ENCODE results near the gene SLC13A4. TPM values are rescaled to one million over a fixed set of nuclear protein-coding genes. Genes with fewer than 3 reads are reported as not detected.
"Not testable (repeated sequence)": the region's sequence is repeated elsewhere in the genome, so short reads cannot be mapped to it uniquely, and the experiment has no call there.

Gene SLC13A4
- total and polyA plus RNA-seq, 5 experiments from 2014 or later = 0.13 to 0.25 TPM; not detected in 3

GRCh38 chr7:135672560-135673359 is 55.2 kb downstream of the SLC13A4 start:
- Mint-ChIP-seq H3K27ac (peak overlapping the region in 3 of 10 donors; percentile 15 to 69 (median 56)), H3K4me1 (peaks cover 19 to 40% (median 35%) of the 10 kb centered on the region in 4 donors), H3K27me3 (no peaks in the 10 kb centered on the region), H3K9me3 (no peaks in the 10 kb centered on the region), H3K4me3 (no peak overlapping the region), H3K36me3 (peaks cover 4 to 64% (median 28%) of the 10 kb centered on the region in 3 donors)
- POLR2A ChIA-PET = no interaction called here
- peak in 2 of 10 donors; percentile 9 to 10 for DNase-seq
- ATAC-seq = peak; percentile 49 to 65

GRCh38 chr7:135670179-135670578 is 57.8 kb downstream of the SLC13A4 start:
- Mint-ChIP-seq H3K27ac (peak overlapping the region in 2 of 10 donors; percentile 12 to 26), H3K9me3 (no peaks in the 10 kb centered on the region), H3K4me3 (no peak overlapping the region), H3K4me1 (peaks cover 26 to 58% (median 50%) of the 10 kb centered on the region in 4 donors), H3K36me3 (peaks cover 0 to 50% (median 17%) of the 10 kb centered on the region in 3 donors), H3K27me3 (no peaks in the 10 kb centered on the region)
- POLR2A ChIA-PET = interaction anchor here (1.9 kb wide), 1 partner anchor 7 kb away, joined by 7 read pairs; the partner anchor contains the start of gene STMP1
- DNase-seq (no peak), ATAC-seq (no peak)

- Mint-ChIP-seq H3K27me3 (no peaks in the 10 kb centered on the region), H3K36me3 (peaks cover 0 to 48% (median 16%) of the 10 kb centered on the region in 3 donors), H3K4me3 (no peak overlapping the region), H3K4me1 (peaks cover 30 to 62% (median 54%) of the 10 kb centered on the region in 4 donors), H3K9me3 (no peaks in the 10 kb centered on the region), H3K27ac (no peak overlapping the region)
- no peak for DNase-seq
- POLR2A ChIA-PET = no interaction called here
- no peak for ATAC-seq
These were observed 58.2 kb downstream of the SLC13A4 start for GRCh38 chr7:135669774-135670173.

GRCh38 chr7:135668852-135669395 is 59.1 kb downstream of the SLC13A4 start:
- peaks cover 30 to 71% (median 61%) of the 10 kb centered on the region in 4 donors for H3K4me1 Mint-ChIP-seq
- not testable (repeated sequence) for DNase-seq

GRCh38 chr7:135667626-135668025 is 60.4 kb downstream of the SLC13A4 start:
- ATAC-seq, H3K9me3 Mint-ChIP-seq, H3K27ac Mint-ChIP-seq, H3K27me3 Mint-ChIP-seq, DNase-seq, H3K4me3 Mint-ChIP-seq: not testable (repeated sequence)
- POLR2A ChIA-PET = interaction anchor here (0.6 kb wide), 1 partner anchor 97 kb away, joined by 3 read pairs; no protein-coding TSS in a partner anchor
- Mint-ChIP-seq H3K36me3 (peaks cover 2 to 27% (median 9%) of the 10 kb centered on the region in 3 donors), H3K4me1 (peaks cover 29 to 72% (median 64%) of the 10 kb centered on the region in 4 donors)

More at GRCh38 chr7:135668852-135669395, 59.1 kb downstream of the SLC13A4 start:
- peak overlapping the region in 1 of 10 donors; percentile 11 for H3K27ac Mint-ChIP-seq
- POLR2A ChIA-PET, H3K9me3 Mint-ChIP-seq, H3K4me3 Mint-ChIP-seq, H3K27me3 Mint-ChIP-seq, ATAC-seq: not testable (repeated sequence)
- peaks cover 0 to 40% (median 11%) of the 10 kb centered on the region in 3 donors for H3K36me3 Mint-ChIP-seq

- Mint-ChIP-seq H3K9me3 (no peaks in the 10 kb centered on the region), H3K27me3 (no peaks in the 10 kb centered on the region), H3K36me3 (peaks cover 5 to 27% (median 9%) of the 10 kb centered on the region in 3 donors), H3K4me3 (peak overlapping the region in 1 of 10 donors; percentile 12), H3K27ac (no peak overlapping the region), H3K4me1 (peaks cover 33 to 74% (median 66%) of the 10 kb centered on the region in 4 donors)
- ATAC-seq (no peak), DNase-seq (no peak)
- POLR2A ChIA-PET = interaction anchor here (0.6 kb wide), 1 partner anchor 97 kb away, joined by 3 read pairs; no protein-coding TSS in a partner anchor
These were observed 61.1 kb downstream of the SLC13A4 start for GRCh38 chr7:135666846-135667245.

- H3K36me3 Mint-ChIP-seq = peaks cover 5 to 27% (median 9%) of the 10 kb centered on the region in 3 donors
- peaks cover 33 to 73% (median 69%) of the 10 kb centered on the region in 4 donors for H3K4me1 Mint-ChIP-seq
- H3K27me3 Mint-ChIP-seq = no peaks in the 10 kb centered on the region
- POLR2A ChIA-PET = interaction anchor here (0.7 kb wide), 2 partner anchors 8 to 267 kb away, joined by 3 read pairs; no protein-coding TSS in a partner anchor
- peak overlapping the region in 3 of 10 donors; percentile 38 to 64 (median 52) for H3K27ac Mint-ChIP-seq
- H3K9me3 Mint-ChIP-seq = peaks cover 0 to 3% (median 0%) of the 10 kb centered on the region in 9 donors
- H3K4me3 Mint-ChIP-seq = peak overlapping the region in 2 of 10 donors; percentile 11 to 24
- DNase-seq = no peak
- no peak for ATAC-seq
These were observed 61.8 kb downstream of the SLC13A4 start for GRCh38 chr7:135666156-135666555.

- H3K4me3 Mint-ChIP-seq = peak overlapping the region in 3 of 10 donors; percentile 53 to 98 (median 91)
- peaks cover 33 to 68% (median 62%) of the 10 kb centered on the region in 4 donors for H3K4me1 Mint-ChIP-seq
- ATAC-seq (no peak), DNase-seq (no peak)
- H3K27me3 Mint-ChIP-seq = no peaks in the 10 kb centered on the region
- peaks cover 5 to 27% (median 9%) of the 10 kb centered on the region in 3 donors for H3K36me3 Mint-ChIP-seq
- H3K9me3 Mint-ChIP-seq = peaks cover 0 to 3% (median 0%) of the 10 kb centered on the region in 9 donors
- POLR2A ChIA-PET = interaction anchor here (0.7 kb wide), 1 partner anchor 156 kb away, joined by 3 read pairs; no protein-coding TSS in a partner anchor
- peak overlapping the region in 3 of 10 donors; percentile 3 to 48 (median 19) for H3K27ac Mint-ChIP-seq
These were observed 62.9 kb downstream of the SLC13A4 start for GRCh38 chr7:135665042-135665441.

- peak overlapping the region in 7 of 10 donors; percentile 47 to 90 (median 59) for H3K27ac Mint-ChIP-seq
- peaks cover 5 to 21% (median 5%) of the 10 kb centered on the region in 3 donors for H3K36me3 Mint-ChIP-seq
- H3K27me3 Mint-ChIP-seq = no peaks in the 10 kb centered on the region
- peak overlapping the region; percentile 69 to 98 (median 88) for H3K4me3 Mint-ChIP-seq
- peaks cover 0 to 3% (median 0%) of the 10 kb centered on the region in 9 donors for H3K9me3 Mint-ChIP-seq
- peaks cover 29 to 60% (median 54%) of the 10 kb centered on the region in 4 donors for H3K4me1 Mint-ChIP-seq
- POLR2A ChIA-PET = no interaction called here
- DNase-seq (no peak), ATAC-seq (no peak)
These were observed 63.9 kb downstream of the SLC13A4 start for GRCh38 chr7:135664046-135664589.

GRCh38 chr7:135662373-135663114 is 65.4 kb downstream of the SLC13A4 start, which contains the start of gene STMP1:
Gene STMP1, plus strand, starts transcription at chr7:135662514.
- DNase-seq (peak; percentile 89 to 98 (median 94)), ATAC-seq (peak; percentile 94 to 96)
- H3K27ac Mint-ChIP-seq = peak within 1 kb of the TSS; percentile 84 to 97 (median 92)
- H3K4me3 Mint-ChIP-seq = peak within 1 kb of the TSS; percentile 85 to 98 (median 94)
- POLR2A ChIA-PET = interaction anchor here (0.7 to 1.4 kb wide), 5 partner anchors 9 to 388 kb away, joined by 3 to 7 read pairs (median 5); partner anchors contain the start of gene MTPN
- H3K9me3 Mint-ChIP-seq = peaks cover 0 to 3% (median 0%) of the 10 kb centered on the region in 9 donors
- H3K36me3 Mint-ChIP-seq = peaks cover 0 to 9% (median 5%) of the 10 kb centered on the region in 3 donors
- no peaks in the 10 kb centered on the region for H3K27me3 Mint-ChIP-seq
- peaks cover 21 to 47% (median 44%) of the 10 kb centered on the region in 4 donors for H3K4me1 Mint-ChIP-seq

GRCh38 chr7:135662123-135662372 is 65.9 kb downstream of the SLC13A4 start:
- H3K27ac Mint-ChIP-seq = peak overlapping the region; percentile 84 to 97 (median 90)
- ATAC-seq (no peak), DNase-seq (no peak)
- peaks cover 0 to 9% (median 5%) of the 10 kb centered on the region in 3 donors for H3K36me3 Mint-ChIP-seq
- H3K27me3 Mint-ChIP-seq = no peaks in the 10 kb centered on the region
- POLR2A ChIA-PET = interaction anchor here (0.7 to 1.4 kb wide), 4 partner anchors 9 to 389 kb away, joined by 3 to 7 read pairs (median 6); partner anchors contain the start of gene MTPN
- H3K9me3 Mint-ChIP-seq = peaks cover 0 to 3% (median 0%) of the 10 kb centered on the region in 9 donors
- H3K4me3 Mint-ChIP-seq = peak overlapping the region; percentile 85 to 98 (median 94)
- peaks cover 21 to 46% (median 43%) of the 10 kb centered on the region in 4 donors for H3K4me1 Mint-ChIP-seq

All from naive thymus-derived CD8-positive, alpha-beta T cell (primary cell).